Activated CD8-positive, alpha-beta memory T cell treated with anti-CD3 and anti-CD28 coated beads for 1 hour (primary cell): ENCODE results near the gene DCLK2.

Source experiments
- DNase-seq, 2 donors: peaks; one replicate each; pipeline ENCODE4 v3.0.0-alpha.2; 2020; ENCODE audit warnings: low read depth in 1 of 2; ENCODE audit errors: extremely low read depth in 1 of 2

DCLK2 gene

GRCh38 chr4:150234246-150234645 is 156.0 kb downstream of the DCLK2 start:
- no peak for DNase-seq

- no peak for DNase-seq
These were observed 157.1 kb downstream of the DCLK2 start for GRCh38 chr4:150235317-150235716.

DNA sequence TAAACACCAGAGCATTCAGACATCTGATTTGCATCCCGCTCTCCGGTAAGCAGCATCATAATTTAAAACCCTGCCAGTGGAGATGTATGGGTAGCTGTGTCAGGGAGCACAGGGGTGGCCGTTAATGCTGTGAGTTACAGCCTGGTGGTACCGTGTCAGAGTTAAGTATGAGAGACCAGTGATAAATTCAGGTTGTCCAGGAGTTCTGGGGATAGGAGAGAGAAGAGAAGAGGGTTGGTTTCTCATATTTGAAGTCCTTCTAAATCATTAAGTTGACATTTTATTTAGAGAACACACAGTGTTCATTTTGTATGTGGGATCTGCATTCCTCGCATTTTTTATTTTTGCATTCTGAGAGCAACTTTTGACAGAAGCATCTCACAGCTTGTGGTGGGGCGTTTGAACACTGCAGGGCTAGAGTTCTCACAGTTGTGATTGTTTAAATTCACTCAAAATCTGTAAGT is 157.6 kb downstream of the DCLK2 start:
- no peak for DNase-seq

DNA sequence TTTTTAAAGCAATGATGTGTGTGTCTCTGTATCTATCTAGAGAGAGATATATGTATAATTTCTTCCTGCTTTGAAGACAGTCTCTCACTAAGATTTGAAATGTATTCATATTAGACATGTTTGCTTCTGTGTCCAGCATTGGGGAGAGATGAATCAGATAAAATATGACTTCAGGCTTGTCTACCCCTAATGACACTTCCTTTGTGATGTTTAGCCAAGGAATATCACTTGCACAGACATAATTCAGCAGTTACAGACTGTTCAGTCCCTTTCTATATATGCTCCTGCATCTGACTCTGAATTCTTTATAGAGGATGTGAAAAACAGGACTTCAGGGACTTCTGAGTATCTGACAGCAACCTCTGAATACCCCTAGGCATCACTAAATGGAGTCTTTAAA is 158.4 kb downstream of the DCLK2 start:
- DNase-seq, result no peak

DNA sequence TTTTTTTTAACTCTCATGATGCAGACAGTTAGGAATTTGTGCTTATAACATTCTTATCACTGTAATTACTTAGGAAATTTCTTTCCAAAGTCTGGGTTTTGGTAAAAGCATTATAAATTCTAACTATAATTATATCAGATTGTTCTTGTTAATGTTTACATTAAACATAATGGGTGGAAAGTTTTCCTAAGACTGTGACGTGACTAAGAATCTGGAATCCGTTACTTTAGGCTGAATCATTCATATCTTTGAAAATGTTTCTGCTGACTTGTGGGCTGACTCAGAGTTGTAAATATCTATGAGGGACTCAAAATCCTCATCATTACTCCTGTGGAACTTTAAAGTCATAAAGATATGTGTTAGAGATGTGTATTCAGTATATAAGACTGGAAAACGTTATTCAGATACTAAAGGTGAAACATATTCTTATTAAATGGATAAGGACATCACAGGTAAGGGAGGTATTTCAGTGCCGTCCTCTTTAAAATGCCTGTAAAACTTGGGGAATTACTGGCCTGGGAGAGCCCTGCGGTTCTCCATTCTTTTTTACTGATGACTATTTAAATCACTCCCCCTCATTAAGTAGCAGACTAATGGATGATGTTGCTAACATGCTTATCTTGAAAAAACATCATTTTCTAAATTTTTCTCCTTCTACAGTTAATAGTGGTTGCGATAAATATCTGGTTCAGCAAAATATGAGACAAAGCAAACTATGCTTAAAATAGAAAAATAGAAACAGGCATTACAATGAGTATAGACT is 159.0 kb downstream of the DCLK2 start:
- no peak for DNase-seq

DNA sequence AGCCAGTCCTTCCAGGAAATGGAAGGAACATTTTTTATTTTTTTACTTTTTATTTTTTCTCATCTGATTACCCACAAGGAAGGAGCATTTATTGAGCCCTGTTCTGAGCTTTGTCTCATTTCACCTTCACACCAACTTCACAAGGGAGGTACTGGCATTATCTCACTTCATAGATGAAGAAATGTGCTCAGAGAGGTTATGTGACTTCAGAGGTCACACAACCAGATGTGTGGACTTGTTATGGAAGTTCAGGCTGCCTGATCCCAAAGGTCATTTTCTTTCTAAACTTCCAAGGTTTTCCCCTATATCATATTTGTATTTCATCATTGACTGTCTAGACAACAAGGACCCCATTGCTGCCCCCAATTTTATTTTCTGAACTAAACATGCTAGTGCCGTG is 160.3 kb downstream of the DCLK2 start:
- DNase-seq, result no peak

DNA sequence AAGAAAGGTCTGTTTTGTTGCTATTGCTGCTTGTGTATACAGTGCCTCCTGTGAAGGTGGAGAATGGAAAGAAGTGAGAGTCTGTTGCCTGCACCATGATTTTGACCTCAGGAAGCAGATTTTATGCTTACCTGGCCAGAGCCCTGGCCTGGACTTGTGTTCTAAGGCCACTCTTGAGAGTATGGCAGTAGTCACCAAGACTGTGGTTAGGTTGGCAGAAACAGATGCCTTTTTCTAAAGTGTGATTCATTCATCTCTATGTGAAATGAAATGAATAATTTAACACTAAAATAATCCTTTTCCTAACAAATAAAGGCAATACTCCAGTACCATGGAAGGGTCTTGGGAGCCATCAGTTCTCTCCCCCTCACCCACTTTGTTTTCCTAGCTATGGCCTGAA is 161.8 kb downstream of the DCLK2 start:
- no peak for DNase-seq

DNA sequence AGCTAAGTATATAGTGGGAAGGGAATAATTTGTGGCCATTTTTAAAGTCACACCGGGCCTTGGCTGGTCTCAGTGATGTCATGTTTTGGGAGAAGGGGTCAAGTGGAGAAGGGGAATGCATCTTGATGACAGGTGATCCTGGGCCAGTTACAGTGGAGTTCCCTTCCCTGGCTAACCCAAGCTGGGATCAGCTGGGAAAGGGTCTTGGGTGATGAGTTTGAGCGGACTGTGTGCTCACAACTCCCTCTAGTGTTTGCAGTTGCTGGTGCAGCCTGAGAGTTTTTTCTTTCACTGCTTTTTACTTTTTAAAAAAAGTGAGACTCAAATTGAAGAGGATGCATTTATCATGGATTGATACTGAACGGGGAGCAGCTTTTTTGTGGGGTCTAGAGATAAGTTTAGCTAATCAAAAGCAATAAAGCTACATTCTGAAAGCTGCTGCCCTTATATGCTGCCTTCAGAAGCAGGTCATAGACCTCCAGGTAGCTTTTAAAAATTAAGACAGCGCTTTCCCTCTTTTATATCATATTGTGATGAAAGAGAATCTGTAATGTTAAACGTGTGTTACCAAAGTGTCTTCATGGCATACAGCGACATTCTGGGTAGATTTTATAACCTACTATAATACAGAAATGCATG is 164.7 kb downstream of the DCLK2 start:
- no peak for DNase-seq

DNA sequence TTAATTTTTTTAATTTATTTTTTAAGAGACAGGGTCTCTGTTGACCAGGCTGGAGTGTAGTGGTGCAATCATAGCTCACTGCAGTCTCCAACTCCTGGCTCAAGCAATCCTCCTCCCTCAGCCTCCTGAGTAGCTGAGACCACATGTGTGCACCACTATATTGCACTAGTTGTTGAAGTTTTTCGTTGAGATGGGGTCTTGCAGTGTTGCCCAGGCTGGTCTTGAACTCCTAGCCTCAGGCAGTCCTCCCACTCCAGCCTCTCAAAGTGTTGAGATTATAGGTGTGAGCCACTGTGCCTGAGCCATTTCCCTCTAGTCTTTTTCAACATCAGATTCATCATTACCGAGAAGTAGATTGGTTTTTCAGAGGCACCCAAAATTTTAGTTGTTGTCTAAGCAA is 165.7 kb downstream of the DCLK2 start:
- no peak for DNase-seq

DNA sequence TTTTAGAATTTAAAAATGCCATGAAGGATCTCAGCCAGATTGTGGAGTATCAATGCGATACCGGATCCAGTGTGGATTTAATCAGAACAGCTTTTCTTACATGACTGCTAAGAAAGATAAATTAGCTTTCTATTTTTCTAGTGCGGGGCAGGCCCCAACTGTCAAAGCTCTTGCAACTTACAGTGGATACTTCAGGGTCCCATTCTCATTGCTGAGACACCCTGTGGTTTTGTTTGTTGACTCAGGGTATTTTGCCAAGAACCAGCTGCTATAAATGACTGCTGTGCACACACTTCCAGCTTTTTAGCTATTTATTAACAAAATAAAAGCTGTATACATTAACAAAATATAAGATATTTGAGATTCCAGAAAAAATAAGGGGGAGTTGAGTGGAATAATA is 166.4 kb downstream of the DCLK2 start:
- DNase-seq, result no peak

DNA sequence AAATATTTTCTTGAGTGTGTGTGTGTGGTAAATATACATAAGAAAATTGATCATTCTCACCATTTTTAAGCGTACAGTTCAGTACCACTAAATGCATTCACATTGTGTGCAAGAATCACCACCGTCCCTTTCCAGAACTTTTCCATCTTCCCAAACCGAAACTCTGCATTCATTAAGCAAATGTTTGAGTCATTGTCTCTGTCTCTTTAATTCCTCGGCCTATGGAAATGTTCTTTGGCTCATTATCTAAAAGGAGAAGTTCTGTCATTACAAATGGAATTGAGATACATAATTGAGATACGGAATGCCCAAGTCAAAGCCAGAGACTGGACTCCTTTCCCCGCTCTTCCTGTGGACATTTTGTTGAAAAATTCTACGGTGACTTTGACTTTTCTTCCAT is 168.9 kb downstream of the DCLK2 start:
- DNase-seq, result no peak

DNA sequence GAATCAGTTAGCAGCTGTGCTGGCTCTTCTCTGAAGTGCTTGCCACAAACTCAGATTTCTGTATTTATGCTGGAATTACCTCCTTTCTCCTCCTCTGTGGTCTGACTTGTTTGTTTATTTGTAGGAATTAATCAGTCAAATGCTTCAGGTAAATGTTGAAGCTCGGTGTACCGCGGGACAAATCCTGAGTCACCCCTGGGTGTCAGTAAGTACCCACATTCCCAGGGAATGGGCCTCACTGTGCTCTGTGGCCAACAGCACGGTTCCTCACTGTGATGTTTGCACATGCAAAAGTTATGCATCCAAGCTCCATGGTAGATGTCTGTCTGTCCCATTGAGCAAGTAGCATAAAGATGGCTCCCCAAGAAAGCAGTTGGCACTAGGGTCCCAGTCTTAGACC is 169.9 kb downstream of the DCLK2 start:
- DNase-seq, result no peak

- no peak for DNase-seq
These were observed 172.2 kb downstream of the DCLK2 start for GRCh38 chr4:150250293-150250997.

DNA sequence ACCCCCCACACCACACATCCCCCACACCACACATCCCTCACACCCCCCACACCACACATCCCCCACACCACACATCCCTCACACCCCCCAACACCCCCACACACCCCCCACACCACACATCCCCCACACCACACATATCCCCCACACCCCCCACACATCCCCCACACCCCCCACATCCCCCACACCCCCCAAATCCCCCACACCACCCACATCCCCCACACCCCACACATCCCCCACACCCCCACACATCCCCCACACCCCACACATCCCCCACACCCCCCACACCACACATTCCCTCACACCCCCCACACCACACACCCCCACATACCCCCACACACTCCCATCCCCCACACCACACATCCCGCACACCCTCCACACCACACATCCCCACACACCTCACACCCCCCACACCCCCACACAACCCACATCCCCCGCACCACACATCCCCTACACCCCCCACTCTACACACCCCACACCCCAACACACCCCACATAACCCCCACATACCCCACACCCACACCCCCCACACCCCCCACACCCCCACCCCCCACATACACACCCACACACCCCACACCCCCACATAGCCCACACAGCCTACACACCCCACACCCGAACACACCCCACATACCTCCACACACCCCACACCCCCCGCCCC is 172.9 kb downstream of the DCLK2 start:
- no peak for DNase-seq

- DNase-seq, result no peak
These were observed 173.5 kb downstream of the DCLK2 start for GRCh38 chr4:150251752-150252190.

DNA sequence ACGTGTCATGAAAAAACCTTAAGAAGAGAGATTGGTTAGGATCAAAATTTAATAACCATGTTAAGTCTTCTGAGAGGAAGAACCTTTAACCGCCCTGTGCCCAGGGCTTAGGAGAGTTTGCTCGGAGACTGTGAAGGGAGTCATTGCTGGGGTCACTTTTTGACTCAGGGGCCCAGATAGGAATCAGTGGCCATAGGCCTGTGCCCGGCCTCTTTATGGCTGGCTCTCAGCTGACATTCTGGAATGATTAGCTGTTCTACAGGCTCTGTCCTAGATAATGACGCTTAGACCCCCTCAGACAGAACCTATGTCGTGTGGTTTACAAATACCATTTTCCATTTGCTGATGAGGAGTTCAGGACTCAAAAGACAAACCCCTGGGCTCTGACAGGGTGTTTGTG is 174.1 kb downstream of the DCLK2 start:
- no peak for DNase-seq

GRCh38 chr4:150252741-150253140 is 174.5 kb downstream of the DCLK2 start:
- DNase-seq, result no peak

DNA sequence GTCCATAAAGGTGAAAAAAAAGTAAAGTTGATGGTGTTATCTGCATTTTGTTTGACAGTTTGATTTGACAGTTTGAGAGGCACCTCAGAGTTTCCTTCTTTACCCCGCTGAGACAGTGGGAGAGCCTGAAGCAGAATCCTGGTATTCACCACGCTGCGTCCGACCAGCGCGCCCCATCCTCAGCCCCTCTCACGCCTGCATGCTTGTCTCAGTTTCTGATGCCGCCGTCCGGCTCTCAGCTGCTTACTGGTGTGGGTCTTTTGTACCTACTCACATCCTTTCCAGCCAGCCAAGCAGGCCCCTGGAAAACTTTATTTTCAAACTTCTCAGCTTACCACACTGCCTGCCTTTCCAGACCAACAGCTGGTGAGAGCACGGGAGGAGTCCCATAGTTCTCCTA is 175.2 kb downstream of the DCLK2 start:
- DNase-seq, result no peak

DNA sequence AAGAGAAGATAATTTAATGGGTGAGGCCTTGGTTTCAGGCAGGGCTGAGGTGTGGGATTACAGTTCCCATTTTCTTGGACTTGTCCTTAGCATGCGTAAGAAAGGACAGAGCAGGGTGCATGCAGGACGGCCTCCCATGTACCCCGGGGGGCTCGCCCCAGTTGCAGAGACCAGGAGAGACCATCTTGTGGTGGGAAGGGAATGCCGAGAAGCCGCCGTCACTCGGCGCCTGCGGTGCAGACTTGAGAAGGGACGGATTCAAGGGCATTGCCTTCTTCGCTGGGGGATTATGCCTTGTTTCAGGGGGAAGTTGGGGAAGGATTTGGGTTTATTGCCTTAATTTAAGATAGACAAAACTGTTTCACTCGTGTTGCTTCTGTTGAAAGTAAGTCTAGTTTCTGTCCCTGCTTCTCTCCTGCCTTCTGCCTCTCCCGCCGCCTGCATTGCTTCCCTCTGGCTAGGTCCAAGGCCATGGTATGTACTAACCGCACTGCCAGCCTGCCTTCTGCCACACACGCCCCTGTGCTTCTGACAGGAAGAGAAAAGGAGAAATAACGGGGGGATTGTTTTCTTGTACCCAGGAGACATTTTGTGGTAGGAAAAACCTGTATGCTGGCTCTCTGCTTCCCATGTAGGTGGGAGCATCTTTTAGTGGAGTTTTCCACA is 175.9 kb downstream of the DCLK2 start:
- no peak for DNase-seq

- no peak for DNase-seq
These were observed 177.5 kb downstream of the DCLK2 start for GRCh38 chr4:150255610-150256224.
